ENCODE results near the gene ASAP3. TPM values are rescaled to one million over a fixed set of nuclear protein-coding genes. Genes with fewer than 3 reads are reported as not detected.

ASAP3 gene
- total RNA-seq, 2 donors from 2014 or later = 0.51 to 1.0 TPM

DNA sequence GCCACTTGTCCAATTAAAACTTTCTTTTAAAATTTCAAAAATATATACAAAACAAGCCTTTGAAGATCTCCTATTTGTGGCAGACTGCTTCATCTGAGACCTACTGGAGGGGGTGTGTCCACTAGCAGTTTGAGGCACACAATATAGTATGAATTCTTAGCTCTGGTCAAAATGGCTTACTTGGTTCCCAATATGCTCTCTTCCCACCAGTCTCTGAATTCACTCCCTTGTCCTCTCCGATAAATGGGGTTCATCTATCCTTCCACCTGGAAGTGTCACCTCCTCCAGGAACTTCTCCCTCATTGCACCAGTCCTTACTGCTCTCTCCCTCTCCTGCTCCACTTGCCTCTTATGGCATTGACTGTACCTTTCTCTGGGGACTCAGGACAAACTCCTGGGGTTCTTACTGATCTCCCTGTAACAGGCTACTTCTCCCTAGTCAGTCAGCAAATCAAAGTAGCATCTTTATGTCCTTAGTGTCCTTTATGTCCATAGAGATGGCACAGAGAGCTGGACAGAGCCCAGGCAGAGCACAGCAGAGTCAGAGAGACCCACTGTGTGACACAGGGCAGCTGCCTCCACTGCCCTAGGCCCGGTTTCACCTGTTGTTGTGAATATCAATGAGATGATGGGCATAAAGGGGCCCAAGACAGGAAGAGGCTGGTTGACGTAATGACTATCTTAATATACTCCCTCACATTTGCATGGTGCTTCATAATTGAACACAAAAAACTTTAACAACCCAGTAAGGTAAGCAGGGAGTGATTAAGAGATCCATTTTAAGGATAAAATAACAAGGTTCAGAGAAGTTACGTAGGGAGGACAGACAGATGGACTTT lies 3.6 kb downstream of the ASAP3 start:
- Mint-ChIP-seq H3K27me3 (ENCODE audit: low read depth) (peaks cover 33% of the 10 kb centered on the region), H3K36me3 (ENCODE audit: insufficient read depth in 2 of 2) (peaks cover 0 to 3% of the 10 kb centered on the region in 2 donors), H3K9me3 (no peaks in the 10 kb centered on the region), H3K27ac (no peak overlapping the region), H3K4me3 (no peak overlapping the region), H3K4me1 (ENCODE audit: low read depth) (peaks cover 24% of the 10 kb centered on the region)
- ATAC-seq (replicated peaks in 1 of 2) (no peak), DNase-seq (no peak)

GRCh38 chr1:23479666-23479941 lies 4.4 kb downstream of the ASAP3 start:
- Mint-ChIP-seq H3K36me3 (ENCODE audit: insufficient read depth in 2 of 2) (peaks cover 0 to 3% of the 10 kb centered on the region in 2 donors), H3K27ac (no peak overlapping the region), H3K4me1 (ENCODE audit: low read depth) (peaks cover 18% of the 10 kb centered on the region), H3K9me3 (no peaks in the 10 kb centered on the region), H3K27me3 (ENCODE audit: low read depth) (peaks cover 27% of the 10 kb centered on the region), H3K4me3 (no peak overlapping the region)
- DNase-seq (no peak), ATAC-seq (replicated peaks in 1 of 2) (no peak)

- ATAC-seq (replicated peaks in 1 of 2) (no peak), DNase-seq (no peak)
- H3K27ac Mint-ChIP-seq = no peak overlapping the region
- H3K36me3 Mint-ChIP-seq (ENCODE audit: insufficient read depth in 2 of 2) = peaks cover 0 to 3% of the 10 kb centered on the region in 2 donors
- no peak overlapping the region for H3K4me3 Mint-ChIP-seq
- no peaks in the 10 kb centered on the region for H3K9me3 Mint-ChIP-seq
- peaks cover 17% of the 10 kb centered on the region for H3K4me1 Mint-ChIP-seq (ENCODE audit: low read depth)
- H3K27me3 Mint-ChIP-seq (ENCODE audit: low read depth) = peaks cover 26% of the 10 kb centered on the region
Observed at GRCh38 chr1:23478896-23479665, 4.9 kb downstream of the ASAP3 start.

- Mint-ChIP-seq H3K9me3 (no peaks in the 10 kb centered on the region), H3K4me3 (no peak overlapping the region), H3K27me3 (ENCODE audit: low read depth) (peaks cover 16% of the 10 kb centered on the region), H3K27ac (no peak overlapping the region), H3K4me1 (ENCODE audit: low read depth) (peaks cover 10% of the 10 kb centered on the region), H3K36me3 (ENCODE audit: insufficient read depth in 2 of 2) (no peaks in the 10 kb centered on the region)
- DNase-seq = no peak
- ATAC-seq (replicated peaks in 1 of 2) = no peak
Observed at GRCh38 chr1:23477359-23478144, 6.4 kb downstream of the ASAP3 start.

- no peak overlapping the region for H3K4me3 Mint-ChIP-seq
- peaks cover under 1% of the 10 kb centered on the region for H3K4me1 Mint-ChIP-seq (ENCODE audit: low read depth)
- H3K27me3 Mint-ChIP-seq (ENCODE audit: low read depth) = peaks cover 6% of the 10 kb centered on the region
- H3K9me3 Mint-ChIP-seq = no peaks in the 10 kb centered on the region
- H3K36me3 Mint-ChIP-seq (ENCODE audit: insufficient read depth in 2 of 2) = no peaks in the 10 kb centered on the region
- ATAC-seq (replicated peaks in 1 of 2) (no peak), DNase-seq (no peak)
- H3K27ac Mint-ChIP-seq = no peak overlapping the region
Observed at GRCh38 chr1:23475641-23476040, 8.3 kb downstream of the ASAP3 start.

DNA sequence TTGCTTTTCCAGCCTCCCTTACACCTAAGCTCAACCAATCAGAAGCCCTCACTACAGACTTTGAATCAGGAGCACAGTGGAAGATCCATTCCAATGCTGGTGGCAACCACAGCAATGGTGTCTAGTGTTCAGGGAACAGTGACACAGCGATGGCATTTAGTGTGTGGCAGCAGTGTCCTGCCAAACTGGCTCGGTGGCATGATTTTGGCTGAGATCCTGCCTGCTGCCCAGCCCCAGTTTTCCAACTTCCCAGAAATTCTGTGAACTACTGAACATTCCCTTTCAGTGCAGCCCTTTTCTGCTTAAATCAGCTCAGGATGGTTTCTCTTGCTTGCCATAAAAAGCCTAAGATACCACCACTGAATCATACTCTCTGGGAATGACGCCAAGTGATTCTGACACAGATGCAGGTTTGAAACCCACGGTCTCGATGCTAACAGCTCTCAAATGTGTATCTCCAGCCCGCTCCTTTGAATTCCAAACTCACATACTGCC lies 8.8 kb downstream of the ASAP3 start:
- no peak for ATAC-seq (replicated peaks in 1 of 2)
- no peaks in the 10 kb centered on the region for H3K9me3 Mint-ChIP-seq
- no peak for DNase-seq
- H3K27me3 Mint-ChIP-seq (ENCODE audit: low read depth) = peaks cover 6% of the 10 kb centered on the region
- no peaks in the 10 kb centered on the region for H3K4me1 Mint-ChIP-seq (ENCODE audit: low read depth)
- H3K27ac Mint-ChIP-seq = no peak overlapping the region
- H3K36me3 Mint-ChIP-seq (ENCODE audit: insufficient read depth in 2 of 2) = no peaks in the 10 kb centered on the region
- H3K4me3 Mint-ChIP-seq = no peak overlapping the region

- H3K9me3 Mint-ChIP-seq = no peaks in the 10 kb centered on the region
- H3K27me3 Mint-ChIP-seq (ENCODE audit: low read depth) = peaks cover 6% of the 10 kb centered on the region
- H3K36me3 Mint-ChIP-seq (ENCODE audit: insufficient read depth in 2 of 2) = no peaks in the 10 kb centered on the region
- no peak for DNase-seq
- no peak overlapping the region for H3K4me3 Mint-ChIP-seq
- H3K27ac Mint-ChIP-seq = no peak overlapping the region
- H3K4me1 Mint-ChIP-seq (ENCODE audit: low read depth) = no peaks in the 10 kb centered on the region
- peak in 1 of 2 donors; percentile 35 for ATAC-seq (replicated peaks in 1 of 2)
Observed at GRCh38 chr1:23473037-23473800, 10.8 kb downstream of the ASAP3 start.

DNA sequence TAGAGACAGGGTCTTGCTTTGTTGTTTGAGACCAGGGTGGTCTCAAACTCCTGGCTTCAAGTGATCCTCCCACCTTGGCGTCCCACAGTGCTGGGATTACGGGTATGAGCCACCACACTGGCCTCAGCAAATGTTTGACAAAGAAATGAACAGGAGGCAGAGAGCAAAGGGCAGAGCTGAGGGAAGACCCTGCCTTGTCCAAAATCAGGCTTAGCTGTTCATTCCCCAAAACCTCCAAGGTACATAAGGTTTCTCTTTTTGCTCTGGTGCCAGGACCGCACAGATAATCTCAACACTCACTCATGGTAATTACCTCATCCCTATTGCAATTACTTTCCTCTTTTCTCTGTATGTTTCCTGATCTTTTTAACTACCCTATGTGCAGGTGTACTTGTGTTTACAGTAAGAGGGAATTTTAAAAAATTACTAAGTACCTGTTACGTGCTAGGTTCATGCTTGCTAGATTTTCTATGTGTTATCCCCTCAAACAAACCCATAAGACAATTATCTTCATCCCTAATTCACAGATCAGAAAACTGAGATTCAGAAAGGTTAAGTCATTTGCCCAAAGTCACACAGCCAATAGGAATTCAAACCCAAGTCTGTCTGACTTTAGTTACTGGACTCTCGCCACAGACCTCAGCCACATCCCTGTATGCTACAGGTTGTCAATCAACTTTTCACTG lies 11.5 kb downstream of the ASAP3 start:
- no peak overlapping the region for H3K4me3 Mint-ChIP-seq
- DNase-seq = no peak
- H3K27ac Mint-ChIP-seq = no peak overlapping the region
- no peak for ATAC-seq (replicated peaks in 1 of 2)
- no peaks in the 10 kb centered on the region for H3K4me1 Mint-ChIP-seq (ENCODE audit: low read depth)
- H3K27me3 Mint-ChIP-seq (ENCODE audit: low read depth) = peaks cover 6% of the 10 kb centered on the region
- no peaks in the 10 kb centered on the region for H3K9me3 Mint-ChIP-seq
- no peaks in the 10 kb centered on the region for H3K36me3 Mint-ChIP-seq (ENCODE audit: insufficient read depth in 2 of 2)

DNA sequence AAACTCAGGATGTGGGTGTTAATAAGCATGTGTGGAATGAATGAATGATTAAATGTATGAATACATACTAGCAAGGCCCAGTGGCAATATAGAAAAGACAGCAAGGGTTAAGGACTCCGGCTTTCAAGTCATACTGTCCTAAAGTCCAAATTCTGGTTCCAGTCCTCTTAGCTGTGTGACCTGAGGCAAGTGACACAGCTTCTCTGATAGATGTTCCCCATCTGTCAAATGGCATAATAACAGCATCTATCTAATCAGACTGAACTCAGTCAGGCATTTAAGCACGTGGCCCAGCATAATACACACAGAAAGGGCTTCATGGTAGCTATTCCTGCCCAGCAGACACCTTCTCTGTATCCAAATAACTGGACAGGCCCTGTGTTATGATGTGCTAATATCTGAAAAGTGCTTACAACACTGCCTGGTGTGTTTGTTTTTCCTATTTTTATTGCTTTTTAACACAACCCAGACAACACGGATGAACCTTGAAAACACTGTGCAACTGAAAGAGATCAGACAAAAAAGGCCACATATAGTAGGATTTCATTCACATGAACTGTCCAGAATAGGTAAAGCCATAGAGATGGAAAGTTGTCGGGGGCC lies 12.4 kb downstream of the ASAP3 start:
- Mint-ChIP-seq H3K27ac (no peak overlapping the region), H3K27me3 (ENCODE audit: low read depth) (peaks cover 5% of the 10 kb centered on the region), H3K4me1 (ENCODE audit: low read depth) (no peaks in the 10 kb centered on the region), H3K9me3 (no peaks in the 10 kb centered on the region), H3K4me3 (no peak overlapping the region), H3K36me3 (ENCODE audit: insufficient read depth in 2 of 2) (no peaks in the 10 kb centered on the region)
- ATAC-seq (replicated peaks in 1 of 2) = no peak
- DNase-seq = no peak

DNA sequence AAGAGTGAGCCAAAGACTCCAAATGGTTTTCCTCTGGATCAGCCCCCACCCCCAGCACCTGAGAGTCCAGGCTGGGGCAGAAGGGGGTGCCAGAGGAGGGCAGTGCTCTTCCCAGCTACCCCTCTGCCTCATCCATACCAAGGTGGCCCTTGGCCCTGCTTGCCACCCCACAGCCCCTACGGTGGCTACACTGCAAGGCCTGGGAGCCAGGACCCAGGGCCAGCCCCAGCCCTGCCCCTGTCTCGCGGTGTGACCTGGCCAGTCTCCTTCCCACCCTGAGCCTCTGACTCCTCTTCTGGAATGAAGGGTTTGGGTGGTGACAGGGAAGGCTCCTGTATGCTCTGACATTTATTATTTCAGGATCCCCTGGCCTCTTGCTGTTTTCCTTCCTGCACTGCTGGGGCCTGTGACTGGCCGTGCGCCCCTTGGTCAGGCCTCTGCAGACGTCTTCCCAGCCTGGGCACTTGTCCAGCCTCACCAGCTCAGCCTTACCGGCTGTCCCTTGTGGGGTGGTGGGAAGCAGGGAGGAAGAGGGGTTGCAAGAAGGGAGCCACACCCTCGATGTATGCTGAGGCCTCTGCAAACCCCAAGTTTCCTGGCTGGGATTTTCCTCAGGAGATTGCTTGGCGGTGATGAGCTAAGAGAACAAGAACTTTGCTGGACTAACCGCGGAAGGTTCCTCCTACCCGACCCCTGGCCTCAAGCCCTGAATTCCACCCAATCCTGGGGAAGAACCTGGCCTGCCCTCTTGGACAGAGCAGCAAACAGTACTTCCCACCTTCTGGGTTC lies 13.5 kb downstream of the ASAP3 start:
- Mint-ChIP-seq H3K4me3 (no peak overlapping the region), H3K36me3 (ENCODE audit: insufficient read depth in 2 of 2) (no peaks in the 10 kb centered on the region), H3K27me3 (ENCODE audit: low read depth) (no peaks in the 10 kb centered on the region), H3K9me3 (no peaks in the 10 kb centered on the region), H3K27ac (no peak overlapping the region), H3K4me1 (ENCODE audit: low read depth) (no peaks in the 10 kb centered on the region)
- DNase-seq (no peak), ATAC-seq (replicated peaks in 1 of 2) (no peak)

DNA sequence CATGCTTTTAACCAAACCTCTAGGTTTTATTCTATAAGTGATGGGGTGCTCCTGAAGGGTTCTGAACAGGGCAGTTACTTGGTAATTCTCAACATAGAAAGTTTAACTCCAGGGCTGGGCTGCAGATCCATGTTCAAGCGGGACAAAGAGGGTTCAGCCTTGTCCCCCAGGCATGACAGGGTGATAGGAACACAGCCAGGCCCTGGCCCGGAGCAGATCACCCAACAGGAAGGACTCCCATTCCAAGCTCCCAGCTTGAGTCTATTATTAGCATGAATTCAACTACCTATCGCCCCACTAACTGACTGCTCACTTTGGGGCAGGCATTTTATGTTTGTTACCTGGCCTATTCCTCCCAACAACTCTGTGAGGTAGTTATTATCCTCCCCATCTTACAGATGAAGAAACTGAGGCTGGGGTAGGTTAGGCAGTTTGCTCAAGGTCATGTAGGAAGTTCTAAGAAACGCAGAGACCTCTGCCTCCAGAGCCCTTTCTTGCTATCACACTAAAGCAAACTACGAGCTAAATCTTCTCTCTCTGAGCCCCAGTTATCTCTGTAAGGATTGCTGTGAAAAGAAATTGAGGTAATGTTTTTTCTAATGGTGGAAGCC lies 14.5 kb downstream of the ASAP3 start:
- Mint-ChIP-seq H3K36me3 (ENCODE audit: insufficient read depth in 2 of 2) (no peaks in the 10 kb centered on the region), H3K27ac (no peak overlapping the region), H3K27me3 (ENCODE audit: low read depth) (no peaks in the 10 kb centered on the region), H3K4me1 (ENCODE audit: low read depth) (no peaks in the 10 kb centered on the region), H3K4me3 (no peak overlapping the region), H3K9me3 (no peaks in the 10 kb centered on the region)
- ATAC-seq (replicated peaks in 1 of 2) (no peak), DNase-seq (no peak)
